ENCODE results near the gene SCG5. TPM values are rescaled to one million over a fixed set of nuclear protein-coding genes. Genes with fewer than 3 reads are reported as not detected.

SCG5 gene
- total and polyA plus RNA-seq, 4 donors, result 0.77 to 4.9 (median 0.96) TPM

DNA sequence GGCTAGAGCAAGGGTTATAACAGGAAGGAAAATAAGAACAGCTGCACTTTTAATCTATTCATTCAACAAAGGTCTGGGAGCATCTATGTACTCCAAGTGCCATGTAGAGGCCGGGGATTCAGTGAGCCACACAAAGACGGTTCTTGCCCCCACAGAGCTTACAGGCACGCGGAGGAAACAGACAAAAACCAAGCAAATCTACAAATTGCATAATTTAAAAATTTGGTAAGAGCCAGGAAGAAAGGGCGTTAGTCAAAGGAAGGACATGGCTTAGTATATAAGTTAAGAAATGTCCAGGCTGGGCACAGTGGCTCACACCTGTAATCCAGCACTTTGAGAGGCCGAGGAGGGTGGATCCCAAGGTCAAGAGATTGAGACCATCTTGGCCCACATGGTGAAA is 65.9 kb downstream of the SCG5 start:
- TF ChIP-seq, protein P1, sequence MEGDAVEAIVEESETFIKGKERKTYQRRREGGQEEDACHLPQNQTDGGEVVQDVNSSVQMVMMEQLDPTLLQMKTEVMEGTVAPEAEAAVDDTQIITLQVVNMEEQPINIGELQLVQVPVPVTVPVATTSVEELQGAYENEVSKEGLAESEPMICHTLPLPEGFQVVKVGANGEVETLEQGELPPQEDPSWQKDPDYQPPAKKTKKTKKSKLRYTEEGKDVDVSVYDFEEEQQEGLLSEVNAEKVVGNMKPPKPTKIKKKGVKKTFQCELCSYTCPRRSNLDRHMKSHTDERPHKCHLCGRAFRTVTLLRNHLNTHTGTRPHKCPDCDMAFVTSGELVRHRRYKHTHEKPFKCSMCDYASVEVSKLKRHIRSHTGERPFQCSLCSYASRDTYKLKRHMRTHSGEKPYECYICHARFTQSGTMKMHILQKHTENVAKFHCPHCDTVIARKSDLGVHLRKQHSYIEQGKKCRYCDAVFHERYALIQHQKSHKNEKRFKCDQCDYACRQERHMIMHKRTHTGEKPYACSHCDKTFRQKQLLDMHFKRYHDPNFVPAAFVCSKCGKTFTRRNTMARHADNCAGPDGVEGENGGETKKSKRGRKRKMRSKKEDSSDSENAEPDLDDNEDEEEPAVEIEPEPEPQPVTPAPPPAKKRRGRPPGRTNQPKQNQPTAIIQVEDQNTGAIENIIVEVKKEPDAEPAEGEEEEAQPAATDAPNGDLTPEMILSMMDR (IDR thresholded peaks at IDR 0.05; ENCODE audit: control extremely low read depth, extremely low read depth), result no peak
- no peak for DNase-seq
- no peak for ATAC-seq (ENCODE audit: insufficient read depth, low FRiP score)
- Histone ChIP-seq H3K36me3 (ENCODE audit: control insufficient read depth in 4 of 4, insufficient read depth in 4 of 4, low read length in 4 of 4) (no peaks in the 10 kb centered on the region), H3K9ac (ENCODE audit: insufficient read depth in 1 of 2, low read length in 2 of 2) (no peak overlapping the region), H3K9me3 (ENCODE audit: control insufficient read depth in 4 of 4, insufficient read depth in 3 of 4, low read length in 3 of 4) (no peaks in the 10 kb centered on the region), H3K27me3 (ENCODE audit: control insufficient read depth in 3 of 3, insufficient read depth in 3 of 3, low read length in 2 of 3) (peaks cover 0 to 30% (median 13%) of the 10 kb centered on the region in 3 donors), H3K27ac (ENCODE audit: low read depth in 1 of 2, low read length in 1 of 2) (no peak overlapping the region), H3K4me1 (ENCODE audit: control insufficient read depth in 5 of 5, insufficient read depth in 5 of 5, low read length in 5 of 5) (no peaks in the 10 kb centered on the region), H3K4me3 (no peak overlapping the region)
- 41 to 52% methylated on average over 6 of the region's 6 CpGs for WGBS, 2 donors

DNA sequence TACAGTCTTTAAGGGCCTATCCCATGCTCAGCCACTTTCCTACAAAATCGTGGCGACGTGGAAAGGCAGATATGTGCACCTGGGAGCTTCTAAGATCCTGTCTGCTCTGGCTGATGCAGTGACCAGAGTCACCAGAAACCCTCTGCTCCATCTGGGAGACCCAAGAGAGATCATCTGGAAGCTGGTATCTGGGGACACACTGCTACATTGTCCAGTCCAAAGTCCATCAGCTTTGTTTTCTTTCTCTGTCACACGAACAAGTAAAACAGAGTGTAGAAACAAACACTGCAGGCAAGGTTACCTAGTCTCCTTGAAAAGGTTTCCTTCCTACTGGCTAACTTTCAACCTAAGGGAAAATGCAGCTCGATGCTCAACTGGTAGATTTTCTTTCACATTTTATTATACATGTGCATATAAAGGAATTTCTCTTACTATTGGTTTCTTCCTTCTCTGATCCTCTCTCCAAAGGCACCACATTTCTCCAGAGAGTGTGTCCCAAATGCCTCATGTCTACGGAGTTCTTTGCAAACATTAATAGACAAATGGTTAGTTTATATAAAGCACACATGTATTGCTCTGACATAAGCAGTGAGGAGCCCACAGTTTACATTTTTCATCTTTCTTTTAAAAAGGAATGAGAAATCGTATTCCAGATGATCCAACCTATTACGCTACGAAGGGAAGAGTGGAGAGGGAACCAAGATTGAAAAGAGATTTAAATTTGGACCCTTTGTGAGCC is 68.0 kb downstream of the SCG5 start:
- H3K36me3 ChIP-seq (ENCODE audit: control insufficient read depth in 4 of 4, insufficient read depth in 4 of 4, low read length in 4 of 4), result no peaks in the 10 kb centered on the region
- DNase-seq, result no peak
- H3K9me3 ChIP-seq (ENCODE audit: control insufficient read depth in 4 of 4, insufficient read depth in 3 of 4, low read length in 3 of 4), result no peaks in the 10 kb centered on the region
- TF ChIP-seq, protein P1 (IDR thresholded peaks at IDR 0.05; ENCODE audit: control extremely low read depth, extremely low read depth), result no peak
- H3K9ac ChIP-seq (ENCODE audit: insufficient read depth in 1 of 2, low read length in 2 of 2), result no peak overlapping the region
- no peak for ATAC-seq (ENCODE audit: insufficient read depth, low FRiP score)
- 79 to 86% methylated on average over 9 of the region's 9 CpGs for WGBS, 2 donors
- H3K27me3 ChIP-seq (ENCODE audit: control insufficient read depth in 3 of 3, insufficient read depth in 3 of 3, low read length in 2 of 3), result peaks cover 0 to 48% (median 27%) of the 10 kb centered on the region in 3 donors
- no peaks in the 10 kb centered on the region for H3K4me1 ChIP-seq (ENCODE audit: control insufficient read depth in 5 of 5, insufficient read depth in 5 of 5, low read length in 5 of 5)
- no peak overlapping the region for H3K4me3 ChIP-seq
- no peak overlapping the region for H3K27ac ChIP-seq (ENCODE audit: low read depth in 1 of 2, low read length in 1 of 2)

DNA sequence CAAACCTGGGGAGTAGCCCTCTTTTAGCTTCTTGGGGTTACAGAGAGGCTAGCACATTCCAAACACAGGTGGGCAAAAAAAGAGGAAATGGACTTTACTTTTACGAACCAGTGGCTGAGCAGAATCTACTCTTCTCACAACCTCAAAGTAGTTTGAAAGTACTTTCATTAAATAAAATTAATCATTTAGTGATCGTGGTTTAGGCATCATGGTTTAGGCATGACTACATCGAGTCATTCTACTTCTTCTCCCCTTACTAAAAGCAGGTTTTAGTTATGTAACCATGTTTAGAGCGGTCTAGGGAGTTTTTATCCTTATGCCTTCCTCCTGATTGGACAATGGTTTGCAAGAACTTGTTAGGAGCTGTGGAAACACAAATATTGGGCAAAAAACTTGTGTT is 73.8 kb downstream of the SCG5 start:
- Histone ChIP-seq H3K9ac (ENCODE audit: insufficient read depth in 1 of 2, low read length in 2 of 2) (no peak overlapping the region), H3K4me3 (no peak overlapping the region), H3K27ac (ENCODE audit: low read depth in 1 of 2, low read length in 1 of 2) (no peak overlapping the region), H3K4me1 (ENCODE audit: control insufficient read depth in 5 of 5, insufficient read depth in 5 of 5, low read length in 5 of 5) (peaks cover 0 to 14% (median 9%) of the 10 kb centered on the region in 5 donors), H3K27me3 (ENCODE audit: control insufficient read depth in 3 of 3, insufficient read depth in 3 of 3, low read length in 2 of 3) (peaks cover 31 to 82% (median 63%) of the 10 kb centered on the region in 3 donors), H3K36me3 (ENCODE audit: control insufficient read depth in 4 of 4, insufficient read depth in 4 of 4, low read length in 4 of 4) (no peaks in the 10 kb centered on the region), H3K9me3 (ENCODE audit: control insufficient read depth in 4 of 4, insufficient read depth in 3 of 4, low read length in 3 of 4) (peaks cover 0 to 9% (median 0%) of the 10 kb centered on the region in 4 donors)
- no peak for DNase-seq
- TF ChIP-seq, protein P1 (IDR thresholded peaks at IDR 0.05; ENCODE audit: control extremely low read depth, extremely low read depth), result no peak
- no peak for ATAC-seq (ENCODE audit: insufficient read depth, low FRiP score)
- 70 to 78% methylated on average over 4 of the region's 4 CpGs for WGBS, 2 donors
